Fibroblast of skin of right biceps (primary cell): ENCODE data around the gene SLC12A8.
A peak's percentile ranks its signal among the peaks of the same experiment; 100 is the strongest.

Experiments used
- DNase-seq: peaks from one replicate; pipeline ENCODE4 v3.0.0-alpha.2; 2013

SLC12A8 gene

DNA sequence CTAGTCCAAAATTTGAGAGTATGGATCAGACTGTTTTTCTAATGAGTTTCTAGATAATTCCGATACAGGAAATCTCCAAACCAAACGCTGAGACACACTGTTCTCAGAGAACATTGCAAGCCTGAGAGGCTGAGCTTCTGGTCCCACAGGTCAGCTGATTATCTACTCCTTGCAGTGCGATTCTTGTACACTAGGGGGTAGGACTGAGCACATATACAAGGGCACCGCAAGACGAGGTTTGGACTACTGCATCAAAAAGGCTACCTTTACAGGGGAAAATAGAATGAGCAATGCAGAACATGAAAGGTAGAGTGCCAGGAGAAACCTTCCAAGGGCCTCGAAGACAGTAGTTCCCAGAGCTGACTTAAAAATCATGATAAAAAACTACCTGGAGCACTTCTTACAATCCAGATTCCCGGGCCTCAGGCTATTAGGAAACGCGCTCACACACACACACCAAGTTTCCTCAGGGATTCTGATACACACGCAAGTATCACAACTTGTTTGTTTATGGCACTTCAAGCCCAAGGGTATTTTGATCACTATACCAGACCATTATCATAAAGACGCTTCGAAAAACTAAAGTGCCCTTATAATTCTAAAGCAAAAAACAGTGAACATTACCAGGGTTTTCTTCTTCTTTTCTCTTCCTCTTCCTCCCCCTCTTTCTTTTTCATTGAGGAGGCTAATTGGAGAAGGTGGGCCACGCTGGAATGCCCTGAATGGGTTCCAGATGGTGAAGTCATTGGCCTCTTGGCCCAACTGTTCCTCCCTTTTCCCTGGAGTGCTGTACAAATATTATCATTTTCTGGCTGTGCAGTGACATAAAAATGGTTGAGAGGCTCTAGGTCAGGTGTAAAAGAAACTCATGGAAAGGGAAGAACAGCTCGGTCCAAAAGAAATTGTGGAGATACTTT, 61.8 kb downstream of the SLC12A8 start:
- DNase-seq = peak; percentile 45

DNA sequence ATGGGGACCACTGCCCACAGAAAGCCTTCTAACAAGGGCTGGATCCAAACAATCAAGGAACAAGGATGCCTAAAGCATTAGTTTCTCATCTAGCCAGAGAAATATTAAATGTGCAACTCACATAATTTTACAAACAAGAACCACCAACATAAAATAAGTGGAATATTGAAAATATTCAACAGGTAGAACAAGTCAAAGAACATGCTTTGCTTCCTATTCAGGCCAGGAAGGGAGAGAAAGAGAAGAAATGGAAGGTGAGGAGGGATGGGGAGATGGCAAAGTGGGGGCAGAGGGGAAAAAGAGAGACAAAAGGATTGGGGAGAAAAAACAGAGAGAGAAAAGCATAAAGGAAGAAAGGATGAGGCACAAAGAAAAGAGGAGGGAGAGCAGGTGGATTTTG, 63.1 kb downstream of the SLC12A8 start:
- DNase-seq = no peak

DNA sequence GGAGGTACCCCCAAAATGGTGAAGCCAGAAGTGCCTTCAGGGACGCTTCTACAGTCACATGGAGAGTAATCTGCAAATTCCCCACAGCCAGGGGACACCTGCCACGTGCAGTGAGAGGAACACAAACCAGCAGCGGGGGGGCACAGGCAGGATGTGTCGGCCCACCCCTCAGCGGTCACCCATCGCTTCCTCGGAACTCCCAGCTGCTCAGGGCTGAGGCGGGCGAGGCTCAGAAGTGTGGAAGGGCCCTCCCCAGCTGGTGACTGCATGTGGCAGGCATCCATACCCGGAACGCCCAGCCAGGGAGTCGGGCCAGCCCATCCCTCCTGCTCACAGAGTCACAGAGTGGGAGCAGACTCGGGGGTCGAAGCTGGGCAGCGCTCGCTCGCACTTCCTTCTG, 63.7 kb downstream of the SLC12A8 start:
- DNase-seq = peak; percentile 67

DNA sequence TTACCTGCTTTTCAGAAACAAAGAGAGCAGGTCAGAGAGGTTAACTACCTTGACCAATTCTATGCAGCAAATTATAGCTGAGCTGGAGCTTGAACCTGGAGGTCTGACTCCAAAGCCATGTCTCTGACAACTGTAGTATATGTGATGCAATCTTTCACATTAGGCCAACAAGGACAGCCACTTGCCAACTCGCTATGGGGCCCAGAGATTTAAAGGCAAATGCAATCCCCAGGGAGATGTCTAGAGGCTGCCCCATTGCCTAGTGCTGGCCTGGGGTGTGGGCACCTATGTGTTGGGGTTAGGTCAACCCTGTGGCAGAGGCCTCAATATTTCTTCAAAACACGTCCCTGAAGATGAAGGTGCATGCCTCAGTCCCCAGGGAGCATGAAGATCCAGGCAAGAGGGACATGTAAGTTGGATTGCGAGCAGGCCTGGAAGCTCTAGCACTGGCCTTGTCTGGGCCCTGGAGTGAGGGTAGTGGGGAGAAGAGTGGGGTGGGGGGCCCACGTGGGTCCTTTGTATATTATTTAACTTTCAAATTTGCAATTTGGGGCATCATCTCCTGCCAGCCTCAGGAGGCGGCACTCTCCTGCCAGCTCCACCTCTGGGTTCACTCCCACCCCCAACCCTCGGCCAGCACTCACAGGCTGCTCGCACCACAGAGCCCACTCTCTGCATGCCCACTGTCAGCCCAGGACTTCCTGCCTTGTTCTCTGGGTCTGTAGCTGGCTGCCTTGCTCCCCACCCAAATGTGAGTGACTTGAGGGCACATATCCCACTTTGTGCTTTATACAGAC, 64.3 kb downstream of the SLC12A8 start:
- DNase-seq = no peak

DNA sequence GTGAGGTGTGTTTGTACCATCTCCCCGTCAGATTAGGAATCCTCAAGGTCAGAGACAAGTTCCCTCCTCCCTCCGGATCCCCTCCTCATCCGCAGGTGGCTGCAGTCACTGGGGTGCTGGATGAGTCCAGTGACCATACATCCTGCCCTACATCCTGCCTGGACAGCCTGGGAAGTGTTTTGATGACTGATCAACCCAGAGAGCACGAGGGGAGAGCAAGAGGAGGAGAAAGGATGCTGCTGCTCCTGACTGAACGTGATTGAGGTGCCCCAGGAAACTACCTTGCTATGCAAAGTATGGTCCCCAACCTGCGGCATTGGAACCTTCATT, 65.1 kb downstream of the SLC12A8 start:
- no peak for DNase-seq

DNA sequence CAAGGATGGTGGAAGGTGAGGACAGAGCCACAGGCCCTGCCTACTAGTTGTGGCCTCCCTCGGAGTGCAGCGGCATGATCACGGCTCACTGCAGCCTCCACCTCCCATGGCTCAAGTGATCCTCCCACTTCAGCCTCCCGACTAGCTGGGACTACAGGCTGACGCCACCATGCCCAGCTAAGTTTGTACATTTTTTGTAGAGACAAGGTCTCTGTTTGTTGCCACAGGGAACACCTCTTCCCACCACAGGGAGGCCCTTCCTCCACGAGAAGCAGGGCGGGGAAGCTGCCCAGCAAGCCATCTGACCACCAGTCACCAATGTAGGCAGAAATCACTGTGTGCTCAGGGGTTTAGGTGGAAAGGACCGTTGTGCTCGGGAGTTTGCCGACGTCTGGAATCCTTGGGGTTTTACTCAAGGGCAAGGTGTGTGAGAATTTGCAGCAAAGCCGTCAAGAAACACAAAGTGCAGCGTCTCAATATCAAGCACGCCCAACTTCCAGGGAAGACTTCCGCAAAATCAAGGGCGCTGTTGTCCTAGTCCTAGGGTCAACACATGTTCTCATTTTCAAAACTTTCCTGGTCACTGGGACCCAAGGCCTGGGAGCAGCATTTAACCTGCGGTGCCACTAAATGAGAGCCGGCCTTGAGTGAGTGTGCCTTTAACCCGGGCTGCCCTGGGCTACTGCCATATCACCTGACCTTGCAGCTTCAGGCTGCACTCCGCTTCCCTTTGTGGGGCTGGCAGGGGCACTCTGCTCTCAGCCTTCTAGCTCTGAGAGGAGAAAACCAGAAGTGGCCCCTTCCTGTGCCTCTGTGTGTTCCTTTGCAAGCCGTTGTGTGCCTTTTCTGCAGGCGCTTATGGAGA, 65.7 kb downstream of the SLC12A8 start:
- no peak for DNase-seq

DNA sequence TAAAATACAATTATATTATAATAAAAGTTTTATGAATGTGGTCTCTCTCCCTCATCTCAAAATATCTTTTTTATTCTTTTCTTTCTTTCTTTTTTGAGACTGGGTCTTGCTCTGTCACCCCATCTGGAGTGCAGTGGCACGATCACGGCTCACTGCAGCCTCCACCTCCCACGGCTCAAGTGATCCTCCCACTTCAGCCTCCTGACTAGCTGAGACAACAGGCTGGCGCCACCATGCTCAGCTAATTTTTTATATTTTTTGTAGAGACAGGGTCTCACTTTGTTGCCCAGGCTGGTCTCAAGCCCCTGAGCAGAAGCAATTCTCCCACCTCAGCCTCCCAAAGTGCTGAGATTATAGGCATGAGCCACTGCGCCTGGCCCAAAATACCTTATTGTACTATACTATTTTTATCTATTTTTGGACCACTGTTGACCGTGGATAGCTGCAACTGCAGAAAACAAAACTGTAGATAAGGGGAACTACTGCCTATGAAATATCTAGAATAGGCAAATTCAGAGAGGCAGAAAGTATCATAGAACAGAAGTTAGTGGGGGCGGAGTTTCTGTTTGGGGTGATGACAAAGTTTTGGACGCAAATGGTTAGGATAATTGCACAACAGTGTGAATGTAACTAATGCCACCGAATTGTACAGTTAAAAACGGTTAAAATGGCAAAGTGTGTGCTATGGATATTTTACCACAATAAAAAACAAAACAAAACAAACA, 66.6 kb downstream of the SLC12A8 start:
- DNase-seq = no peak

DNA sequence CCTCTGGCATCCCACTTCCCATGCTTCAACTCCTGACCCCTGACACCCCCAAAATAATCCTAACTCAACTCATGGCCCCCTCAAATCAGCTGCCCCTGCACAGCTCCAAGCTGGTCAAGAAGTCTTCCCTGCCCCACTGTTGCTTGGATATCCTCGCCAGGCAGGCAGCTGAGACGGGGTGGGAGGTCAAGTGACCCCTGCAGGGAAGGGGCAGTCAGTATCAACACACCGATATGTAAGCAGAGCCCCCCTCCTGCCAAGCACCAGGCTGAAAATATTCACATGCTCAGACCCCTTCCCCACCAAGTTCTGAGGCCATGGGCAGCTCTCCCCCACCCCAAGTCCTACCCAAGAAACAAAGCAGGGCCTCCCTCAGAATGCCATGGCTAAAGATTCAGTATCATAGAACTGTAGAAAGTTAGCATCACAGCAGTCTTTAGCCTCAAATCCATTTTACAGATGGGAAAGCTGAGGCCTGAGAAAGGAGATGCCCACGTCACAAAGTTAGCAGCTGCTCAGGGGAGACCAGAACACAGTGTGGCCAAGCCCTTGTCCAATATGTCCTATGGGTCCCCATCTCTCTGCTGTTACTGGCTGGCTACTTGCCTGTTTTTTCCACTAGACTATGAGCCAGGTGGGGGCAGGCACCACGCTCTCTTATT, 67.8 kb downstream of the SLC12A8 start:
- DNase-seq = no peak

DNA sequence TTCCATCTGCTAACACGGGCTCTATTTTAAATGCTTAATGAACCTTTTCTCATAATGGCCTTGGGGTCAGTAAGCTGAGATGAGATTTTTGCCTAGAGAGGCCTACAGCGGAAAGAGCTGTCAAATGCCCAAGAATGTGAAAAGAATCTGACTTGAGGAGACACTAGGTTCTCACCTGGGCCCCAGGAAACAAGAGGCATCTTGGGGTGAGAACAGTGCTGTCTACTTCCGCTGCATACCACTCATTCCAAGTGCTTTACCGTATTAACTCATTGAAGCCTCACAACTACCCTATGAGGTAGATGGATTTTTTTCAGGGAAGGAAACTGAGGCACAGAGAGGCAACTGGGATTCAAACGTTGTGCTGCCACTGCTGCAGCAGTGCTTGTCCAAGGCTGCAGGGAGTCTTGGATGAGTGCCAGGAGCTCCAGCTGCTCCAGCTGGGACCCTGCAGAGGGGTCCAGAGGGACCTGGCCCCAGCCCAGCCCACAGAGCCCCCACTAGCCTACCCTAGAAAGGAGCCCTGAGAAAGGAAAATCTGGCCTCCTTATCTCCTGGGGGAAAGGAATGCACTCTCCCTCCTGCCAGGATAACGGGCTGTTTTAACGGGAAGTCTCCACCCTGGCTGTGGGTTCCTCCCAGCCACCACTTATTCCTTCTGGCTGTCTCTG, 68.4 kb downstream of the SLC12A8 start:
- DNase-seq = peak; percentile 69

DNA sequence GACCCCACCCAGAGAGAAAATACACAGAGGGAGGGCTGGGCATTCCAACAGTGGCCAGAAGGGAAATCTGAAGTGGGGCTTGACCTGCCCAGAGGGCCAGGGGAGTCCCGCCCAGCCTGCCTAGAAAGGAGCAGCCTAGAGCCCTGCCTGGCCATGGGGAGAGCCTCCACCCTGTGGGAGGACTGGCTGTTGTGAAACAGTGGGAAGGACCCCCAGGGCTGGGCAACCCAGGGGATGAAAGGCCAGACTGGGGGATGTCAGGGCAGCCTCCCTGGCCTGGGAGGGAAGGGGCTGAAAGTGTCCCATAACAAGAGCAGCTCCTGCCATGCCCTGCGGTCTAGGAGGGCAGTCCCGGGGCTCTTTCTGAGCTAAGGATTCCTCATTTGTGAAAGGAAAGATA, 69.0 kb downstream of the SLC12A8 start:
- no peak for DNase-seq

DNA sequence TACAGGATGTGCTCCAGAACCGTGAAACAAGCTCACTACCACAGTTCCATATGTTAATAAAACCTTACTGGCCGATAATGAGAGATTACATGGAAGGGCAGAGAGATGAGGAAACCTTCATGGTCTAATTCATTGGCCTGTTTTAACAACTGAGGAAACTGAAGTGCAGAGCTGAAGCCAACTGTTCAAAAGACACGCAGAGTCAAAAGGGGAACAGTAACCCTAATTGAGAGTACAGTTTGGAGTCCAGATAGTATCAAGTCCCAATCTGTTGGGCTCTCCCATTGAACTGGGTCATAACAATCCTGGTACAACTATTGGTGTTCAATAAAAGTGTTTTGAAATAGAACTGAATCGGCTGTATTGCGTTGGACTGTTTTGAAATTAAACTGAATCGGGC, 69.6 kb downstream of the SLC12A8 start:
- DNase-seq = no peak

DNA sequence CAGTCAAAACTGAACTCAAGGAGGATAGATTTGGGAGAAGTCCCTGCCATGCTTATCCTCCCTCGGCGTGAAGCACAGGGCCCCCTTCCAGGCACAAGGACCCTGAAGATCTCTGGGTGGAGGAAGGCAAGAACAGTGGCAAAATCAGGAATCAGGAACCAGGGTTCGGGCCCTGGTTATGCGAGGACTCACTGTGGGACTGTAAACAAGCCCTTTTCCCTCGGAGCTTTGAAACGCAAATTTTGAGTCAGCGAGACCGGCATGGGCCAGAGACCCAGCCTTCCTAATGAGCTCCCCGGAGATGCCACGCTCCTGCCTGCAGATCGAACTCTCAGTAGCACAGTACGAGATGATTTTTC, 70.1 kb downstream of the SLC12A8 start:
- no peak for DNase-seq

DNA sequence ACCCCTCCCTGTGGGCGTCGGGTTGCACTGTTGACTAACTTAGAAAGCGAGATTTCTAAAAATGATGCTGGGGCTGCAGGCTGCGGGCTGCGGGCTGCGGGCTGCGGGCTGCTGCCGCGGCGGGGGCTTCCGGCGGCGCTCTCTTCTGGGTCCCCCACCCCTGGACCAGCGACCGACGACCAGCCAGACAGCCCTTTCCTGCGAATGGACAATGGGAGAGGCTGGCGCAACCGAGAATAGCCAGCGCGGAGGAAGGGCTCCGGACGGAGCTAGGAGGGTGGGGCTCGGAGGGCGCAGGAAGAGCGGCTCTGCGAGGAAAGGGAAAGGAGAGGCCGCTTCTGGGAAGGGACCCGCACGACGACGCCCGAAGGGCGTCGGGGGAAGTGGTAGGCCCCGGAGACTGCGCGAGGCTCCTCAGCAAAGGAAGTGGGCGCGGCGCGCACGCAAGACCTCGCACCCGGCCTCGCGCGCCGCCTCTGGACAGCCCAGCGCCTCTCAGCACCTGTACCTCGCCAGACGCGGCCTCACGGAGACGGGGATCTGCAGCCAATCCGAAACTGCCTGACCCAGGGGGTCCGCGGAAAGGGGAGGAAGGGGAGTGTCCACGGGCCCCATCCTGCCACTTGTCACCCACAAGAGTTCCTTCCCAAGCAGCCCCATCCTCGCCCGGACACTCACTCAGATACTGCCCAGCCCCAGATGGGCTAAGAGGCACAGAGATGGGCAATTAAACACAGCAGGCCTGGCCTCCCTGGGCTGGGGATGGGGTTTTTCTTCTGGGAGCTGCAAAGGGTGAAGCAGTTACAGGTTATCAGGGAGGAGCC, 70.7 kb downstream of the SLC12A8 start:
- DNase-seq = peak; percentile 66

DNA sequence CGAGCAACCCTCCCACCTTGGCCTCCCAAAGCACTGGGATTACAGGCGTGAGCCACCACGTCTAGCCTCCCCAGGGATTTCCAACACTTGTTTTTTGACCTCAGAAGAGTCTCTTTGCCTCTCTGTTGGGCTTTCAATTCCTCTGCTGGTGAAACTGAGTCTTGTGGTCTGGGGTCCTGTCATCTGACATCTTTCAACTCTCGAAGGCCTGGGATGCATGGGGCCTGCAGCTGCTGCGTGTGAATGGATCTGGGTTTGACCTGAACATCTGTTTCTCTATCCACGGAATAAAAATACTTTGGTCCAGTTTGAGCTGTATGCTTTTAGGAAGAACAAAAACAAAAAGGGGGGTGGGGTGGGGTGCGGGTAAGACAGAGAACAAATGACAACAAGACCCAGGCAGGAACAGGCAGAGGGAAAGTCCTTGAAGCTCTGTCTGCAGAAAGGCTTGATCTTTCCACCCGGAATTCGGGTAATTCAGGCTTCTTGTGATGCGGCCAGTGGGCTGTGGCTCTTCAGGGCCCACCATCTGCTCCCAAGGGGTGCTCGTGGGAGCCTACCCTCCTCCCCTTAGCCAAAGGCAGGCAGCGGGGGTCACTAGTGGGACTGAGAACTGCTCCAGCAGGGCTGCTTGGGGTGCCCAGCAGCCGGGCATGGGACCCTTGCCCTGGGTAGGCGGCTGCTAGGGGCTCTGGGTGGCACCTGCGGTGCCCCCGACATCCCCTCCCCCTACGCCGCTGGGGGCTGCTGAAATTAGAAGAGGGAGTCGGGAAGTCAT, 71.5 kb downstream of the SLC12A8 start:
- no peak for DNase-seq

DNA sequence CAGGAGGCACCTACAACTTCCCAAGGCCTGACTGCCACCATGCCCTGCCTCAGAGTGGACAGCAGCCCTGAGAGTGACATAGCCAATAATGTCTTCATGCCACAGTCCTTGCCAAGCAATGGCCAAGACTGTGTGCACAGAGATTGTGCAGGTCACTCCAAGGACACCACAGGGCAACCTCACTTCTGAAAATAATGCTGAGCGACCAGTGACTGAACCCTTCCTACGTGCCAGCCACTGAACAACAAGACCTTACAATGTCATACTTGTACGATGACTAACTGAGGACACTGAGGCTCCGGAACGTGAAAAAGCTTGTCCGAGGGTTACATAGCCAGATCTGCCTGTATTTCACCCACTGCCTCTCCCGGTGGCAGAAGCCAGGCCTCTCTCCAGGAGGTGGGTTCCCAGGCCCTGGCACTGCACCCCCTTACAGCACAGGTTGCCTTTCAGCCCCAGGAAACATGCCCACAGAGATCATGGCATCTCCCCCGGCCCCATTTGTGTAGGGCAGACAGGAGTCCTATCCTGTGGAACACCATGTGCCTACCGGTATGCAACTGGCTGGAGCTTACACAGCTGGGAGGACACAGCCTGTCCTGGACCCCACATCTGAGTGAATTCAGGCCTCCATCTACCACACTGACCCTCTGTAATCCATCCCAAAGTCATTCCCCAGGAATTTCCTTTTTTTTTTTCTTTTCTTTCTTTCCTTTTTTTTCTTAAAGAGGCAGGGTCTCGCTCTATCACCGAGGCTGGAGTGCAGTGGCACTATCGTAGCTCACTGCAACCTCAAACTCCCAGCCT, 72.3 kb downstream of the SLC12A8 start:
- peak; percentile 80 for DNase-seq

DNA sequence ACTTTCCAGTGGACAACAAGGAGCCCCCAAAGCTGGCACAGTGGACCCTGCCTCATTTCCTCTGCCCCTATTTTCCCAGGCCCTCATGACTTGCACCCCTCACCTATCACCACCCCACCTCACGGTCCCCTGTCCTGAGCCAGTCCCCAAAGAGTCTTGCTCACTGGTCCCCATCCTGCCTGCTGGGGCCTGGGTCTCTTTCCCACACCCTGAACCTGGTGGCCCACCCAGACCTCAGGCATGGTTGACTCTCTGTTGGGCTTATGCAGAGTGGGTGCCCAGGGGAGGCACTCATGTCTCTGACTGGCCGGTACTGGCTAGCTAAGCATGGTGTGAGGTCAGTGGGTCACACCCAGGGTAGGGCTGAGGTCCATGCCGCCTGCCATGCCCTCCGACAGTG, 73.2 kb downstream of the SLC12A8 start:
- DNase-seq = no peak

DNA sequence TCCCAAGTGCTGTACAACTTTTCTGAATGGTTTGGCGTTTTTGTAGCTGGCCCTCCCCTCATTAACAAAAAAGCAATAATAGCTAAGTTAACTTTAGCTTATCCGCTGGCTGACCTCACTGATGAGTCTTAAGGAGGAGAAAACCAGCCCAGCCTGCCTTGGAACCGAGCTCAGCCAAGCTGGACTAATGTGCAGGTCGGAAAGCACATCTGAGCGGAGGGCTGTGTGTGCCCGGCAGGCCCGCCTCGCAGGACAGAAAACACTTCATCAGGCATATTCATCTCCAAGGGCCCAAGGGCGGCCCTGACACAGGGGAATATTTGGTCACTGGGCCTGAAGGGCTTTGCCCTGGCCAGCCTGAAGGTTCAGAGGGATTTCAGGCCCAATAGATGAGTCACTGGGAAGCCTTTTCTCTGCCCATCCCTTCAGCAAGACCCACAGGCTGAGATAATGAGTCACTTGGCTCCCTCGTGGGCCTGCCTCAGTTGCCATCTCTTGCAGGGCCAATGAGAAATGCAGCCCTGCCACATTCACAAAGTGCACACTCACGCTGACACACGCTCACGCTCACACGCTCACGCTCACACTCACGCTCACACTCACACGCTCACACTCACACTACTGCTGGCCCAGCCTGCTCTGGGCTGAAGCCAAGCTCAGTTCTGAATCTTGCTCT, 75.1 kb downstream of the SLC12A8 start:
- peak; percentile 66 for DNase-seq

DNA sequence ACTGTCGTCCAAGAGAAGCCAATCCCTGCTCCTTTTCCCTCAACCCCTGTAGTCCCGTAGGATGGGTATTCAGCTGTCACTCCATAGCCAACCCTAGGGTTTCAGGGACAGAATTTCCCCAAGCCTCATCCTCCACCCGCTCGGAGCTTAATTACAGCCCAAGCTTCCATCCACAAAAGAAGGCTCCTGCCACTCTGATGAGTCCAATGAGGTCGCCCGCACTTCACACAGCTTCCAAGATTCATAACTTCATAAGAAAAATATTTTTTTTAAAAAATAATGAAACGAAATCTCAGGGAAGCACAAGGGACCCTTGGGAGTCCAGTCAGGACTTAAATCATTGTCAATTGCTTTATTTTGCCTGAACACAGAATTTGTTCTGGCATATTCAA, 75.6 kb downstream of the SLC12A8 start:
- no peak for DNase-seq
